RWPE2 (cell line): ENCODE measurements around the gene MT1M.
A peak's percentile ranks its signal among the peaks of the same experiment; 100 is the strongest.
"Not testable (repeated sequence)": the region's sequence is repeated elsewhere in the genome, so short reads cannot be mapped to it uniquely, and the experiment has no call there.

Experiments used
- ATAC-seq: fragments of 200-7000 bp; cut with Tn5 transposase; 3 replicates; pipeline ENCODE4 v1.9.1; 2021; ENCODE audit warnings: low read depth
- DNase-seq: peaks from one replicate; pipeline ENCODE4 v3.0.0-alpha.2; 2020; ENCODE audit warnings: low spot score
- H3K27ac ChIP-seq: fragments of 450-650 bp; 2 replicates; pipeline ENCODE4 v1.5.1; 2017; ENCODE audit warnings: mild to moderate bottlenecking; ENCODE audit not compliant: poor library complexity, severe bottlenecking
- H3K27me3 ChIP-seq: fragments of 250-450 bp; sonication (Bioruptor Pico); 2 replicates; pipeline ENCODE4 v1.5.1; 2021; ENCODE audit warnings: mild to moderate bottlenecking, moderate library complexity; ENCODE audit not compliant: insufficient read depth, poor library complexity, severe bottlenecking
- H3K36me3 ChIP-seq: fragments of 250-450 bp; sonication (Bioruptor Pico); 2 replicates; pipeline ENCODE4 v1.5.1; 2020; ENCODE audit warnings: low read depth, mild to moderate bottlenecking, moderate library complexity
- H3K4me1 ChIP-seq: fragments of 250-450 bp; sonication (Bioruptor Pico); 2 replicates; pipeline ENCODE4 v1.5.1; 2021; ENCODE audit warnings: mild to moderate bottlenecking, moderate library complexity; ENCODE audit not compliant: insufficient read depth, poor library complexity, severe bottlenecking
- H3K4me3 ChIP-seq: fragments of 250-450 bp; sonication (Bioruptor Pico); 2 replicates; pipeline ENCODE4 v1.5.1; 2021; ENCODE audit warnings: mild to moderate bottlenecking, moderate library complexity; ENCODE audit not compliant: severe bottlenecking
- H3K9me3 ChIP-seq: fragments of 250-450 bp; sonication (Bioruptor Pico); 2 replicates; pipeline ENCODE4 v1.5.1; 2021; ENCODE audit warnings: mild to moderate bottlenecking, moderate library complexity; ENCODE audit not compliant: severe bottlenecking
- TF ChIP-seq, protein P1 (sequence below): fragments of 450-650 bp; IDR thresholded peaks from one replicate; pipeline ENCODE4 v1.5.1; 2017; ENCODE audit warnings: mild to moderate bottlenecking, moderate library complexity; ENCODE audit not compliant: poor library complexity, severe bottlenecking

The MT1M gene

DNA sequence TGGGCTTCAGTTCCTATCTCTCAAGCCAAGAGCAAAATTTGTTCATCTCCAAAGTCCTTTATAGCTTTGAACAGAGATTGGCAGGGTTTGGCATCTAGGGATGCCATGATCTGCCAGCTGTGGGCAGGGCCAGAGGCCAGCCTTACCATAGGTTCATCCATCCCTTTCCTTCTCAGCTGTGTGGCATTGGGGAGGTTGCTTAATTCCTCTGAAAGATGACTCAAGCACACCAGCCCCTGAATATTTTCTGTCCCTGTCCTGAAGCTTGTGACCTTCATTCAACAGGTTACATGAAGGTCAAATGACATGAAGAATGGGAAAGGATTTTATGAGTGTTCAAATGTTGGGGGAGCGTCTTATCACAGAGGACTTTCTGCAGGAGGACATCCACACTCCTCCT, 32.0 kb downstream of the MT1M start:
- no peak for ATAC-seq

DNA sequence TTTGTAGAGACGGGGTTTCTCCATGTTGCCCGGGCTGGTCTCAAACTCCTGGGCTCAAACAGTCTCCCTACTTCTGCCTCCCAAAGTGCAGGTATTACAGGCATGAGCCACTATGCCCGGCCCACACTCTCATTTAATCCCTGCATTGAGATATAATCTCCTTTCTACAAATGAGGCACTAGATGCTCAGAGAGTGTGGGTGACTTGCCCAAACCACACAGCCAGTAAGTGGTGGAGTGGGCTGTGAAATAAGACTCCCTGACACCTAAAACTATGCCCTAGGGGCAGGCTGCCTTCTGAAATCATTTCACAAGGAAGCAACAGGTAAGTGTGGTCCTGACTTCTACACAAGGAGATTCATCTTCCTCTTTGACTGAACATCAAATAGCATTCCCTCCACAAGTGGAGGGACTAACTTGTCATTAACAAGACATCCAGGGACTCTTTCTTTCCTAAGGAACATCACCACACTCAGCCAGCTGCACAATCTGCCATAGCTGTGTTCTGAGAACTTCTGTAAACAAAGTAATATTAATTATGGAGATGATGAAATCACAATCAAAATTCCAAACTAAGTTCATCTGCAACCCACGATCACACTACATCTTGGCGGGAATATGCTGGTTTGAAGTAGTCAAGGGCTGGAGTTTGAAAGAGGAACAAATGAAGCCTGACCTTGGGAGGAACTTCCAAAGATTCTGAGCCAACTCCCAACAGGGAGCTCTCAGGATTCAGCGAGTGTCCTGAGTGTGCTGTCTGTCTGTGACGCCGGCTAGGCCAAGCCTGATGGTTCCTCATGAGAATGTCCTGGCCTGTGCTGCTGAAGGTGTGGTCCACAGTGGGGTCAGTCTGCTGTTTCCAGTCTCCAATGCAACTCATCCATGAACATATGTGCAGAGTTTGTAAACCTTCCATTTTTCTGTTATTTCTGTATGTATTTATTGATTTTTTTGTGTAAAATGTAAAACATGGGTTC, 33.1 kb downstream of the MT1M start:
- H3K27me3 ChIP-seq, H3K27ac ChIP-seq, H3K4me1 ChIP-seq, H3K9me3 ChIP-seq, H3K4me3 ChIP-seq, H3K36me3 ChIP-seq, DNase-seq: not testable (repeated sequence)
- ATAC-seq = peak; percentile 49; the same call in 2 of the 3 replicates

More for the DNA sequence above, 32.0 kb downstream of the MT1M start:
- Histone ChIP-seq H3K27ac (no peak overlapping the region), H3K4me3 (no peak overlapping the region), H3K27me3 (no peaks in the 10 kb centered on the region), H3K4me1 (no peaks in the 10 kb centered on the region), H3K9me3 (no peaks in the 10 kb centered on the region), H3K36me3 (no peaks in the 10 kb centered on the region)
- TF ChIP-seq, protein P1, sequence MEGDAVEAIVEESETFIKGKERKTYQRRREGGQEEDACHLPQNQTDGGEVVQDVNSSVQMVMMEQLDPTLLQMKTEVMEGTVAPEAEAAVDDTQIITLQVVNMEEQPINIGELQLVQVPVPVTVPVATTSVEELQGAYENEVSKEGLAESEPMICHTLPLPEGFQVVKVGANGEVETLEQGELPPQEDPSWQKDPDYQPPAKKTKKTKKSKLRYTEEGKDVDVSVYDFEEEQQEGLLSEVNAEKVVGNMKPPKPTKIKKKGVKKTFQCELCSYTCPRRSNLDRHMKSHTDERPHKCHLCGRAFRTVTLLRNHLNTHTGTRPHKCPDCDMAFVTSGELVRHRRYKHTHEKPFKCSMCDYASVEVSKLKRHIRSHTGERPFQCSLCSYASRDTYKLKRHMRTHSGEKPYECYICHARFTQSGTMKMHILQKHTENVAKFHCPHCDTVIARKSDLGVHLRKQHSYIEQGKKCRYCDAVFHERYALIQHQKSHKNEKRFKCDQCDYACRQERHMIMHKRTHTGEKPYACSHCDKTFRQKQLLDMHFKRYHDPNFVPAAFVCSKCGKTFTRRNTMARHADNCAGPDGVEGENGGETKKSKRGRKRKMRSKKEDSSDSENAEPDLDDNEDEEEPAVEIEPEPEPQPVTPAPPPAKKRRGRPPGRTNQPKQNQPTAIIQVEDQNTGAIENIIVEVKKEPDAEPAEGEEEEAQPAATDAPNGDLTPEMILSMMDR = no peak
- DNase-seq = no peak

DNA sequence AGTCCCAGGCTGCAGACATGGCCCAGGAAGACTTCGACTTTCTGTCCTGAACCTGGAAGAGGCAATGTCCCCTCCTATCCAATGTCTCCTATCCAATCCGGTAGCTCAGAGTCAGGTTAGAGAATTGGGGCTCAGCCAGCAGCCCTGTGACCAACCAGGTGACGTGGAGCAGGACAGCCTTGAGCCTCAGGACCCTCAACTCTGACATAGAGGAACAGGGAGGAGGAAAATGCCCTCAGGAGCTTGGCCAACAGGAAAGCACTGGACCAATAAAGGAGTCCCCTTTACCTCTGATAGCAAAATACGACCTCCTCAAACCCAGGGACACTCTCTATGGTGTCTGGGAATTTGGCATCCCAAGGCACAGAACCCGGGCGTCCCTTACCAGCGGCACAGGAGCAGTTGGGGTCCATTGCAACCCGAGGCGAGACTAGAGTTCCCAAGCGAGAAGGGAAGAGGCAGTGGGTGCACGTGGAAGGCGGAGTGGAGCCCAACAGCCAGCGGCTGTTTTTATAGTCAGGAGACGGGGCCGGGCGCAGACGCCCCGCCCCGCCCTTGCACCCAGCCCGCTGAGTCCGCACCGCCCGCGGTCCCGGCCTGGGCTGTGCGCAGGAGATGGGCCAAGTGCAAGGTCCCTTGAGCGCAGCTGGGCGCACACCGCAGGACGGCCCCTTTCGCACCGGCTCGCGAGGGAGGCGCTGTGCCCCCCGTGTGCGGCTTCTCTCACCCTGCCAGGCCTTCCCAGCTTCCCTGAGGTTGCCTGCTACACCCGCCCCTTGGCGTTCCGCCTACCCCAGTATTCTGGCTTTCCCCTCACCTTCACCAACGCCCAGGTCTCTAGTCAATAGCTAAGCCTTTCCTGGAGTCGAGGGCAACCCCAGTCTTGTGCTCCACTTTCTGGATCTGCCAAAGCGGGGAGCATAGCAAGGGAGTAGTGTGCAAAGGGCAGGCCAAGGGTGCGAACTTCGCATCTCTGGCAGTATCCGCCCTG, 35.4 kb downstream of the MT1M start, which contains the start of gene MT1G:
MT1G (minus strand) TSS at position 485 of the 991 bp plus-strand sequence; CDS start at position 413, 72 bp downstream.
- DNase-seq (no peak), ATAC-seq (no peak)
- Histone ChIP-seq H3K36me3 (no peaks in the 10 kb centered on the region), H3K4me3 (no peak within 1 kb of the TSS), H3K9me3 (no peaks in the 10 kb centered on the region), H3K4me1 (peaks cover 2% of the 10 kb centered on the region), H3K27ac (no peak within 1 kb of the TSS), H3K27me3 (no peaks in the 10 kb centered on the region)
- TF ChIP-seq, protein P1 = no peak

DNA sequence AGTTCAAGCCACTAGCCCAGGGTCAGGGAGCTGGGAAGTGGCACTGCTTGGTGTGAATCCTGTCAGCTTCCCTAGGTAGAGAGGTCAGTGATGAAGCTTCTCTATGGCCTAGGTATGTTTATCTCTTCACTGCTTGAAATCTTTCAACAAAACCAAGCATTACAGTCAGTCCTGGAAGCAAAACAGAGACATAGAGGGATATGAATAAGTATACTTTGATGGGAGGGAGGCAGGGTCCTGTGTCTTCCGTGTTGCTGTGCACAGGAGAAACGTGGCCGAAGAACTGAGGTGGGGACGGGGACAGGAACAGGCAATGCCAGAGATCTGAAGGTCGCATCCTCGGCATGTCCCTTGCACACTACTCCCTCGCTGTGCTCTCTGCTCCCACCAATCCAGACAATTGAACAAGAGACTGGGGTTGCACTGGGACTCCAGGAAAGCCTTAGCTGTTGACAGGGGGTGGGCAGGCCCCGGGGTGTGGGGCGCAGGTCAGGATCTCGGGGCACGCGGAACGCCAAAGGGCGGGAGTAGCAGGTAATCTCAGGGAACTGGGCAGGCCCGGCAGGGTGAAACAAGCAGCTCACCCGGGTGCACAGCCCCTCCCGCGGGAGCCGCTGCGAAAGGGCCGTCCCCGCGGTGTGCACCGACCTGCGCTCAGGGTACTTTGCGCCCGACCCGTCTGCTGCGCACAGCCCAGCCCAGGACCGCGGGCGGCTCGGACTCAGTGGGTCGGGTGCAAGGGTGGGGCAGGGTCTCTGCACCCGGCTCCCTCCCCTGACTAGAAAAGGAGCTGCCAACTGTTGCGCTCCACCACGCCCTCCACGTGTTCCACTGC, 36.8 kb downstream of the MT1M start, which contains the start of gene MT1H:
MT1H (plus strand) TSS at position 810 of the 835 bp plus-strand sequence. CDS start 71 bp downstream, outside the sequence.
- H3K36me3 ChIP-seq = no peaks in the 10 kb centered on the region
- H3K27ac ChIP-seq = no peak within 1 kb of the TSS
- no peaks in the 10 kb centered on the region for H3K27me3 ChIP-seq
- DNase-seq (no peak), ATAC-seq (no peak)
- TF ChIP-seq, protein P1 = no peak
- H3K9me3 ChIP-seq = no peaks in the 10 kb centered on the region
- no peak within 1 kb of the TSS for H3K4me3 ChIP-seq
- H3K4me1 ChIP-seq = peaks cover 2% of the 10 kb centered on the region
